C4-2B (cell line): ENCODE results near the gene BRAF.

Experiments used
- ZFX ChIP-seq: fragments of 450-650 bp; IDR thresholded peaks from 2 replicates; pipeline ENCODE4 v1.6.1; 2017
- TF ChIP-seq, protein P1 (sequence below): fragments of 450-650 bp; conservative IDR thresholded peaks from 2 replicates; pipeline ENCODE4 v1.5.1; 2017; ENCODE audit warnings: mild to moderate bottlenecking

DNA sequence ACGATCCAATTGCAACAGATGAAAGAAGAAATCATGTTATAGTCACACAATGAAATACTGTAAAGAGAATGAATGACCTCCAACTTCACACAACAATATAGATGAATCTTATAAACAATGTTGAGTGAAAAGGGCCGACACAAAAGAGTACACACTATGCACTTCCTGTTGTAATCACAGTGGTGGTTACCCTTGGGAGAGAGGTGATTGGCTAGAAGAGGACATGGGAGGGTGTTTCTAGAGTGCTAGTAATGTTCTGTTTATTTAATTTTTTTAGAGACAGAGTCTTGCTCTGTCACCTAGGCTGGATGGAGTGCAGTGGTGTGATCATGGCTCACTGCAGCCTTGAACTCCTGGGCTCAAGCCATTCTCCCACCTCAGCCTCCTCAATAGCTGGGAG, 145.8 kb downstream of the BRAF start:
- TF ChIP-seq, protein P1, sequence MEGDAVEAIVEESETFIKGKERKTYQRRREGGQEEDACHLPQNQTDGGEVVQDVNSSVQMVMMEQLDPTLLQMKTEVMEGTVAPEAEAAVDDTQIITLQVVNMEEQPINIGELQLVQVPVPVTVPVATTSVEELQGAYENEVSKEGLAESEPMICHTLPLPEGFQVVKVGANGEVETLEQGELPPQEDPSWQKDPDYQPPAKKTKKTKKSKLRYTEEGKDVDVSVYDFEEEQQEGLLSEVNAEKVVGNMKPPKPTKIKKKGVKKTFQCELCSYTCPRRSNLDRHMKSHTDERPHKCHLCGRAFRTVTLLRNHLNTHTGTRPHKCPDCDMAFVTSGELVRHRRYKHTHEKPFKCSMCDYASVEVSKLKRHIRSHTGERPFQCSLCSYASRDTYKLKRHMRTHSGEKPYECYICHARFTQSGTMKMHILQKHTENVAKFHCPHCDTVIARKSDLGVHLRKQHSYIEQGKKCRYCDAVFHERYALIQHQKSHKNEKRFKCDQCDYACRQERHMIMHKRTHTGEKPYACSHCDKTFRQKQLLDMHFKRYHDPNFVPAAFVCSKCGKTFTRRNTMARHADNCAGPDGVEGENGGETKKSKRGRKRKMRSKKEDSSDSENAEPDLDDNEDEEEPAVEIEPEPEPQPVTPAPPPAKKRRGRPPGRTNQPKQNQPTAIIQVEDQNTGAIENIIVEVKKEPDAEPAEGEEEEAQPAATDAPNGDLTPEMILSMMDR, result no peak
- no peak for TF ChIP-seq ZFX
